Neural cell (in vitro differentiated cells): ENCODE measurements around the gene L1CAM.

Experiments
- CTCF ChIP-seq: fragments of 450-650 bp; IDR thresholded peaks from 2 replicates; pipeline ENCODE4 v1.5.1; 2014; ENCODE audit warnings: antibody characterized with exemption, mild to moderate bottlenecking, moderate library complexity; ENCODE audit not compliant: poor library complexity, severe bottlenecking
- EP300 ChIP-seq: fragments of 450-650 bp; conservative IDR thresholded peaks from 2 replicates; pipeline ENCODE4 v1.6.1; 2014; ENCODE audit warnings: antibody characterized with exemption, mild to moderate bottlenecking, moderate library complexity; ENCODE audit not compliant: poor library complexity, severe bottlenecking
- EZH2 ChIP-seq: fragments of 200-600, 300-800 bp; shearing (Covaris generic), sonication (generic); IDR thresholded peaks from 2 replicates; pipeline ENCODE4 v1.6.1; 2014; ENCODE audit warnings: antibody characterized with exemption, low read length, borderline replicate concordance, mild to moderate bottlenecking; ENCODE audit not compliant: insufficient read depth, poor library complexity, severe bottlenecking
- MXI1 ChIP-seq: fragments of 450-650 bp; conservative IDR thresholded peaks from 2 replicates; pipeline ENCODE4 v1.6.1; 2014; ENCODE audit warnings: antibody characterized with exemption, mild to moderate bottlenecking; ENCODE audit not compliant: poor library complexity, severe bottlenecking
- POLR2AphosphoS5 ChIP-seq: IDR thresholded peaks from 2 replicates; pipeline ENCODE4 v1.6.1; 2012
- RAD21 ChIP-seq: fragments of 450-650 bp; conservative IDR thresholded peaks from 2 replicates; pipeline ENCODE4 v1.6.1; 2014; ENCODE audit warnings: antibody characterized with exemption, mild to moderate bottlenecking, moderate library complexity
- REST ChIP-seq: IDR thresholded peaks from 2 replicates; pipeline ENCODE4 v1.6.1; 2012; ENCODE audit warnings: borderline replicate concordance
- SMC3 ChIP-seq: fragments of 450-650 bp; conservative IDR thresholded peaks from 2 replicates; pipeline ENCODE4 v1.6.1; 2014; ENCODE audit warnings: antibody characterized with exemption, mild to moderate bottlenecking, moderate library complexity; ENCODE audit not compliant: poor library complexity

GRCh38 chrX:153870288-153870690 lies 15.7 kb downstream of the L1CAM start:
- TF ChIP-seq CTCF (no peak), SMC3 (no peak), EZH2 (no peak), RAD21 (no peak), POLR2AphosphoS5 (peak; percentile 4), EP300 (no peak), REST (no peak), MXI1 (no peak)
